Thyroid gland (tissue), 4 donors: ENCODE data around the gene PLXNA3.

ENCODE experiments used
- POLR2A ChIP-seq, 2 donors: fragments of 450-650 bp; IDR thresholded peaks; one replicate each; pipeline ENCODE4 v1.6.1; 2017; ENCODE audit warnings: antibody characterized with exemption in 2 of 2, mild to moderate bottlenecking in 2 of 2, moderate library complexity in 1 of 2
- TF ChIP-seq, protein P1 (sequence below), 6 experiments: fragments of 200-600 bp in 3 of 6; fragments of 450-650 bp in 3 of 6; sonication (generic) in 3 of 6; IDR thresholded peaks; one replicate each; pipeline ENCODE4 v1.5.1; 2016 to 2019; ENCODE audit warnings: antibody characterized with exemption in 6 of 6, mild to moderate bottlenecking in 2 of 6, inconsistent platforms in 1 of 6, moderate library complexity in 1 of 6

DNA sequence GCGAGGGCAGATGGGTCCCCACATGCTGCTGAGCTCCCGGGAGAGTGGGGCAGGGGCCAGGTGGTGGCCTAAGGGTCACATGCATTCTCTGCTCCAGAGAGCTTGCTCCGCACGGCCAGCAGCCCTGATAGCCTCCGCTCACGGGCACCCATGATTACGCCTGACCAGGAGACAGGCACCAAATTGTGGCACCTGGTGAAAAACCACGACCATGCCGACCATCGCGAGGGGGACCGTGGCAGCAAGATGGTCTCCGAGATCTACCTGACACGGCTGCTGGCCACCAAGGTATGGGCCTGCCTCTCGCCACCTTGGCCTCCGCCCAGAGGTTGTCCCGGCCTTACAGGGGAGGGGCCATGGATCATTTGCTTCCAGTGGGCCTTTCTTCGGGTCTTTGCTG is 11.8 kb downstream of the PLXNA3 start:
- TF ChIP-seq POLR2A (IDR thresholded peaks at IDR 0.05), result no peak
- TF ChIP-seq, protein P1, sequence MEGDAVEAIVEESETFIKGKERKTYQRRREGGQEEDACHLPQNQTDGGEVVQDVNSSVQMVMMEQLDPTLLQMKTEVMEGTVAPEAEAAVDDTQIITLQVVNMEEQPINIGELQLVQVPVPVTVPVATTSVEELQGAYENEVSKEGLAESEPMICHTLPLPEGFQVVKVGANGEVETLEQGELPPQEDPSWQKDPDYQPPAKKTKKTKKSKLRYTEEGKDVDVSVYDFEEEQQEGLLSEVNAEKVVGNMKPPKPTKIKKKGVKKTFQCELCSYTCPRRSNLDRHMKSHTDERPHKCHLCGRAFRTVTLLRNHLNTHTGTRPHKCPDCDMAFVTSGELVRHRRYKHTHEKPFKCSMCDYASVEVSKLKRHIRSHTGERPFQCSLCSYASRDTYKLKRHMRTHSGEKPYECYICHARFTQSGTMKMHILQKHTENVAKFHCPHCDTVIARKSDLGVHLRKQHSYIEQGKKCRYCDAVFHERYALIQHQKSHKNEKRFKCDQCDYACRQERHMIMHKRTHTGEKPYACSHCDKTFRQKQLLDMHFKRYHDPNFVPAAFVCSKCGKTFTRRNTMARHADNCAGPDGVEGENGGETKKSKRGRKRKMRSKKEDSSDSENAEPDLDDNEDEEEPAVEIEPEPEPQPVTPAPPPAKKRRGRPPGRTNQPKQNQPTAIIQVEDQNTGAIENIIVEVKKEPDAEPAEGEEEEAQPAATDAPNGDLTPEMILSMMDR (IDR thresholded peaks at IDR 0.05), result no peak
